ENCODE data around the gene PRKAB1. TPM values are rescaled to one million over a fixed set of nuclear protein-coding genes. Genes with fewer than 3 reads are reported as not detected.
A peak's percentile ranks its signal among the peaks of the same experiment; 100 is the strongest.

The PRKAB1 gene
- total RNA-seq, 1 donor from 2014 or later: 22.7 TPM

- H3K36me3 ChIP-seq (ENCODE audit: insufficient read depth, low read length): peaks cover 35% of the 10 kb centered on the region
- H3K4me1 Mint-ChIP-seq (ENCODE audit: low read depth, unreplicated experiment): no peaks in the 10 kb centered on the region
- H3K9ac ChIP-seq (ENCODE audit: low read length): no peak overlapping the region
- H3K9me3 ChIP-seq (ENCODE audit: insufficient read depth, low read depth, low read length): no peaks in the 10 kb centered on the region
- H3K36me3 Mint-ChIP-seq (ENCODE audit: low read depth, unreplicated experiment): peaks cover 16% of the 10 kb centered on the region
- no peaks in the 10 kb centered on the region for H3K27me3 Mint-ChIP-seq (ENCODE audit: low read depth, unreplicated experiment)
- H3K9me3 Mint-ChIP-seq (ENCODE audit: unreplicated experiment): peaks cover 2% of the 10 kb centered on the region
- no peak overlapping the region for H2AFZ ChIP-seq (ENCODE audit: low read depth, low read length)
- H3K4me1 ChIP-seq (ENCODE audit: insufficient read depth, low read length): peaks cover 5% of the 10 kb centered on the region
- H3K79me2 ChIP-seq (ENCODE audit: insufficient read depth, low read length): no peaks in the 10 kb centered on the region
- H4K20me1 ChIP-seq (ENCODE audit: insufficient read depth, low read length): peaks cover 4% of the 10 kb centered on the region
- FAIRE-seq (no peak), DNase-seq (ENCODE audit: low read depth) (no peak)
- TF ChIP-seq EZH2 (IDR thresholded peaks at IDR 0.05; ENCODE audit: insufficient read depth, low read length): no peak
- TF ChIP-seq CTCF (IDR thresholded peaks at IDR 0.05; ENCODE audit: insufficient read depth, low read depth, low read length): no peak
- no peak overlapping the region for H3K27ac ChIP-seq (ENCODE audit: low read depth, low read length)
- no peak overlapping the region for H3K4me2 ChIP-seq (ENCODE audit: low read length)
- no peak overlapping the region for H3K27ac Mint-ChIP-seq (ENCODE audit: unreplicated experiment)
- no peak overlapping the region for H3K4me3 Mint-ChIP-seq (ENCODE audit: unreplicated experiment)
- H3K4me3 ChIP-seq (ENCODE audit: insufficient read depth, low read depth, low read length): no peak overlapping the region
- H3K27me3 ChIP-seq (ENCODE audit: insufficient read depth, low read length): no peaks in the 10 kb centered on the region
These were observed 14.8 kb downstream of the PRKAB1 start for GRCh38 chr12:119682639-119683252.

- Histone ChIP-seq H3K79me2 (ENCODE audit: insufficient read depth, low read length) (no peaks in the 10 kb centered on the region), H3K36me3 (ENCODE audit: insufficient read depth, low read length) (peaks cover 30% of the 10 kb centered on the region), H3K9ac (ENCODE audit: low read length) (no peak overlapping the region), H3K4me2 (ENCODE audit: low read length) (no peak overlapping the region), H2AFZ (ENCODE audit: low read depth, low read length) (no peak overlapping the region), H3K27me3 (ENCODE audit: insufficient read depth, low read length) (no peaks in the 10 kb centered on the region), H3K9me3 (ENCODE audit: insufficient read depth, low read depth, low read length) (no peaks in the 10 kb centered on the region), H3K27ac (ENCODE audit: low read depth, low read length) (no peak overlapping the region), H3K4me3 (ENCODE audit: insufficient read depth, low read depth, low read length) (no peak overlapping the region), H4K20me1 (ENCODE audit: insufficient read depth, low read length) (no peaks in the 10 kb centered on the region), H3K4me1 (ENCODE audit: insufficient read depth, low read length) (peaks cover 5% of the 10 kb centered on the region)
- no peak for TF ChIP-seq EZH2 (IDR thresholded peaks at IDR 0.05; ENCODE audit: insufficient read depth, low read length)
- TF ChIP-seq CTCF (IDR thresholded peaks at IDR 0.05; ENCODE audit: insufficient read depth, low read depth, low read length): no peak
- DNase-seq (ENCODE audit: low read depth) (peak; percentile 35), FAIRE-seq (no peak)
- Mint-ChIP-seq H3K27me3 (ENCODE audit: low read depth, unreplicated experiment) (no peaks in the 10 kb centered on the region), H3K4me1 (ENCODE audit: low read depth, unreplicated experiment) (no peaks in the 10 kb centered on the region), H3K4me3 (ENCODE audit: unreplicated experiment) (no peak overlapping the region), H3K27ac (ENCODE audit: unreplicated experiment) (no peak overlapping the region), H3K9me3 (ENCODE audit: unreplicated experiment) (peaks cover 2% of the 10 kb centered on the region), H3K36me3 (ENCODE audit: low read depth, unreplicated experiment) (peaks cover 11% of the 10 kb centered on the region)
These were observed 15.5 kb downstream of the PRKAB1 start for GRCh38 chr12:119683413-119683812.

- no peak overlapping the region for H3K27ac ChIP-seq (ENCODE audit: low read depth, low read length)
- H3K4me2 ChIP-seq (ENCODE audit: low read length): no peak overlapping the region
- Mint-ChIP-seq H3K9me3 (ENCODE audit: unreplicated experiment) (peaks cover 2% of the 10 kb centered on the region), H3K27ac (ENCODE audit: unreplicated experiment) (no peak overlapping the region), H3K27me3 (ENCODE audit: low read depth, unreplicated experiment) (no peaks in the 10 kb centered on the region), H3K4me1 (ENCODE audit: low read depth, unreplicated experiment) (no peaks in the 10 kb centered on the region), H3K4me3 (ENCODE audit: unreplicated experiment) (no peak overlapping the region), H3K36me3 (ENCODE audit: low read depth, unreplicated experiment) (peaks cover 8% of the 10 kb centered on the region)
- H3K36me3 ChIP-seq (ENCODE audit: insufficient read depth, low read length): peaks cover 26% of the 10 kb centered on the region
- H3K4me1 ChIP-seq (ENCODE audit: insufficient read depth, low read length): peaks cover 5% of the 10 kb centered on the region
- no peaks in the 10 kb centered on the region for H3K79me2 ChIP-seq (ENCODE audit: insufficient read depth, low read length)
- no peaks in the 10 kb centered on the region for H3K9me3 ChIP-seq (ENCODE audit: insufficient read depth, low read depth, low read length)
- TF ChIP-seq CTCF (IDR thresholded peaks at IDR 0.05; ENCODE audit: insufficient read depth, low read depth, low read length) (no peak), EZH2 (IDR thresholded peaks at IDR 0.05; ENCODE audit: insufficient read depth, low read length) (no peak)
- no peaks in the 10 kb centered on the region for H3K27me3 ChIP-seq (ENCODE audit: insufficient read depth, low read length)
- FAIRE-seq (no peak), DNase-seq (ENCODE audit: low read depth) (no peak)
- no peak overlapping the region for H3K4me3 ChIP-seq (ENCODE audit: insufficient read depth, low read depth, low read length)
- no peaks in the 10 kb centered on the region for H4K20me1 ChIP-seq (ENCODE audit: insufficient read depth, low read length)
- H3K9ac ChIP-seq (ENCODE audit: low read length): no peak overlapping the region
- H2AFZ ChIP-seq (ENCODE audit: low read depth, low read length): no peak overlapping the region
These were observed 15.9 kb downstream of the PRKAB1 start for GRCh38 chr12:119683816-119684215.
